Measurements from ENCODE around the gene CRHR1. TPM values are rescaled to one million over a fixed set of nuclear protein-coding genes. Genes with fewer than 3 reads are reported as not detected.

Gene CRHR1
- polyA plus RNA-seq, 1 of the 3 experiments (the other 2 are of a cell fraction), result 0.13 TPM

DNA sequence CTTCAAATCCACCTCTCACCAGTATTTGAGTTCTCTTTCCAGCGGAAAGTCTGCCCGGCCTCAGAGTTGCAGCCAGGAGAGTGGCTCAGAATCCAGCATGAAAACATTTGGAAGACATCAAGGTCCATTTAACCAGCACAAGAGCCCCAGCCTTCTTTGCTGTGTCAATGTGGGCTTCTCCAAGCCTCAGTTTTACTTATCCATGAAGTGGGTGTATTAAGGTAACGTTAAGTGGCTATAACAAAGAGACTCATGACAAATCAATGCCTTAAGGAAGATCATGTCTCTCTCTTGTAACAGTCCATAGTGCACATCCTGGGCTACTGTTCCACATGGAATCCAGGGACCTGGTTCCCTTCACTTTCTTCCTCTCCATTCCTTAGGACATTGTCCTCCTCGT, 59.6 kb downstream of the CRHR1 start:
- no peaks in the 10 kb centered on the region for H3K79me2 ChIP-seq (ENCODE audit: insufficient read depth)
- no peak overlapping the region for H3K27ac ChIP-seq (ENCODE audit: low read depth in 2 of 2, low read length in 1 of 2)
- H3K9me3 ChIP-seq, result no peaks in the 10 kb centered on the region
- peaks cover 0 to 13% of the 10 kb centered on the region in 2 experiments; a peak in 1 of 4 replicates for H3K4me1 ChIP-seq (ENCODE audit: control insufficient read depth in 1 of 2, insufficient read depth in 2 of 2, low read depth in 1 of 2, low read length in 1 of 2)
- H3K9me2 ChIP-seq, result no peaks in the 10 kb centered on the region
- TF ChIP-seq CHD2 (IDR thresholded peaks at IDR 0.05; ENCODE audit: low read length, partially characterized antibody) (no peak), RAD21 (IDR thresholded peaks at IDR 0.05; ENCODE audit: low read length) (no peak), FOXJ3 (CRISPR knock-in tag; IDR thresholded peaks at IDR 0.05) (no peak)
- TF ChIP-seq, protein P1, sequence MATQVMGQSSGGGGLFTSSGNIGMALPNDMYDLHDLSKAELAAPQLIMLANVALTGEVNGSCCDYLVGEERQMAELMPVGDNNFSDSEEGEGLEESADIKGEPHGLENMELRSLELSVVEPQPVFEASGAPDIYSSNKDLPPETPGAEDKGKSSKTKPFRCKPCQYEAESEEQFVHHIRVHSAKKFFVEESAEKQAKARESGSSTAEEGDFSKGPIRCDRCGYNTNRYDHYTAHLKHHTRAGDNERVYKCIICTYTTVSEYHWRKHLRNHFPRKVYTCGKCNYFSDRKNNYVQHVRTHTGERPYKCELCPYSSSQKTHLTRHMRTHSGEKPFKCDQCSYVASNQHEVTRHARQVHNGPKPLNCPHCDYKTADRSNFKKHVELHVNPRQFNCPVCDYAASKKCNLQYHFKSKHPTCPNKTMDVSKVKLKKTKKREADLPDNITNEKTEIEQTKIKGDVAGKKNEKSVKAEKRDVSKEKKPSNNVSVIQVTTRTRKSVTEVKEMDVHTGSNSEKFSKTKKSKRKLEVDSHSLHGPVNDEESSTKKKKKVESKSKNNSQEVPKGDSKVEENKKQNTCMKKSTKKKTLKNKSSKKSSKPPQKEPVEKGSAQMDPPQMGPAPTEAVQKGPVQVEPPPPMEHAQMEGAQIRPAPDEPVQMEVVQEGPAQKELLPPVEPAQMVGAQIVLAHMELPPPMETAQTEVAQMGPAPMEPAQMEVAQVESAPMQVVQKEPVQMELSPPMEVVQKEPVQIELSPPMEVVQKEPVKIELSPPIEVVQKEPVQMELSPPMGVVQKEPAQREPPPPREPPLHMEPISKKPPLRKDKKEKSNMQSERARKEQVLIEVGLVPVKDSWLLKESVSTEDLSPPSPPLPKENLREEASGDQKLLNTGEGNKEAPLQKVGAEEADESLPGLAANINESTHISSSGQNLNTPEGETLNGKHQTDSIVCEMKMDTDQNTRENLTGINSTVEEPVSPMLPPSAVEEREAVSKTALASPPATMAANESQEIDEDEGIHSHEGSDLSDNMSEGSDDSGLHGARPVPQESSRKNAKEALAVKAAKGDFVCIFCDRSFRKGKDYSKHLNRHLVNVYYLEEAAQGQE (IDR thresholded peaks at IDR 0.05; ENCODE audit: low read depth, low read length), result no peak
- CTCF ChIA-PET, result interaction anchor here (1.2 to 17.2 kb wide), 4 partner anchors 8 to 204 kb away, joined by 3 to 327 read pairs (median 12); no protein-coding TSS in a partner anchor
- no peak overlapping the region for H2AFZ ChIP-seq (ENCODE audit: low read depth)
- H3K27me3 ChIP-seq (ENCODE audit: insufficient read depth), result peaks cover 12% of the 10 kb centered on the region
- WGBS (ENCODE audit: low lambda C conversion rate), result 79% methylated on average over 4 of the region's 4 CpGs
- H3K9ac ChIP-seq, result no peak overlapping the region
- POLR2A ChIA-PET, result no interaction called here
- H3K4me2 ChIP-seq, result no peak overlapping the region
- no peak overlapping the region for H3K4me3 ChIP-seq (ENCODE audit: low read depth in 2 of 2, low read length in 1 of 2)
- DNase-seq, result no peak
- H4K20me1 ChIP-seq (ENCODE audit: insufficient read depth), result no peaks in the 10 kb centered on the region
- no peaks in the 10 kb centered on the region for H3K36me3 ChIP-seq (replicated peaks in 1 of 2; ENCODE audit: control insufficient read depth in 1 of 2, insufficient read depth in 2 of 2, low read length in 1 of 2)
- H3F3A ChIP-seq (replicated peaks; ENCODE audit: insufficient read depth), result no peaks in the 10 kb centered on the region

DNA sequence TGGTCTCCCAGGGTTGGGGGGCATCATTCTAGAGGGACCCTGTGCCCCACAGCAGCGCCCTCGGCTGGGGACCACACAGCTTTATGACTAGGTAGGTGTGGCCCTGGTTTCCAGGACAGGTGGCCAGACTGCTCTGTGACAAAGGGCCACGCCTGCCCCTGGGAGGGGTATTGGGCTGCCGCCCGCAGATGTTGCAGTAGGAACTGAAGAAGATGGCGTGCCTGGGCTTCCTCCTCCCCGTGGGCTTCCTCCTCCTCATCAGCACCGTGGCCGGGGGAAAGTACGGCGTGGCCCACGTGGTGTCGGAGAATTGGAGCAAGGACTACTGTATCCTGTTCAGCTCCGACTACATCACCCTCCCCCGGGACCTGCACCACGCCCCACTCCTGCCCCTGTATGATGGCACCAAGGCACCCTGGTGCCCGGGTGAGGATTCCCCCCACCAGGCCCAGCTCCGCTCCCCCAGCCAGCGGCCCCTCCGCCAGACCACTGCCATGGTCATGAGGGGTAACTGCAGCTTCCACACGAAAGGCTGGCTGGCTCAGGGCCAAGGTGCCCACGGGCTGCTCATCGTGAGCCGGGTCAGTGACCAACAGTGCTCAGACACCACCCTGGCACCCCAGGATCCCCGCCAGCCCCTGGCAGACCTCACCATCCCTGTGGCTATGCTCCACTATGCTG, 60.7 kb downstream of the CRHR1 start, which contains the start of gene SPPL2C:
Gene SPPL2C, plus strand, starts transcription at position 187 of the 681 bp plus-strand sequence. Its CDS starts 26 bp downstream, at position 213.
- no peaks in the 10 kb centered on the region for H3K9me2 ChIP-seq
- H3K4me1 ChIP-seq (ENCODE audit: control insufficient read depth in 1 of 2, insufficient read depth in 2 of 2, low read depth in 1 of 2, low read length in 1 of 2), result peaks cover 0 to 21% of the 10 kb centered on the region in 2 experiments; a peak in 1 of 4 replicates
- no peak within 1 kb of the TSS for H2AFZ ChIP-seq (ENCODE audit: low read depth)
- no peaks in the 10 kb centered on the region for H3K79me2 ChIP-seq (ENCODE audit: insufficient read depth)
- DNase-seq, result peak; percentile 43
- no peak within 1 kb of the TSS for H3K4me3 ChIP-seq (ENCODE audit: low read depth in 2 of 2, low read length in 1 of 2)
- WGBS (ENCODE audit: low lambda C conversion rate), result 70% methylated on average over 24 of the region's 25 CpGs
- no peak within 1 kb of the TSS for H3K4me2 ChIP-seq
- no peaks in the 10 kb centered on the region for H3K9me3 ChIP-seq
- no peaks in the 10 kb centered on the region for H3K36me3 ChIP-seq (replicated peaks in 1 of 2; ENCODE audit: control insufficient read depth in 1 of 2, insufficient read depth in 2 of 2, low read length in 1 of 2)
- ChIA-PET POLR2A (no interaction called here), CTCF (interaction anchor here (1.2 to 17.2 kb wide), 4 partner anchors 13 to 123 kb away, joined by 3 to 327 read pairs (median 4); no protein-coding TSS in a partner anchor)
- no peaks in the 10 kb centered on the region for H3F3A ChIP-seq (replicated peaks; ENCODE audit: insufficient read depth)
- no peak within 1 kb of the TSS for H3K9ac ChIP-seq
- H4K20me1 ChIP-seq (ENCODE audit: insufficient read depth), result no peaks in the 10 kb centered on the region
- peaks cover 9% of the 10 kb centered on the region for H3K27me3 ChIP-seq (ENCODE audit: insufficient read depth)
- no peak within 1 kb of the TSS for H3K27ac ChIP-seq (ENCODE audit: low read depth in 2 of 2, low read length in 1 of 2)
- TF ChIP-seq, protein P2, sequence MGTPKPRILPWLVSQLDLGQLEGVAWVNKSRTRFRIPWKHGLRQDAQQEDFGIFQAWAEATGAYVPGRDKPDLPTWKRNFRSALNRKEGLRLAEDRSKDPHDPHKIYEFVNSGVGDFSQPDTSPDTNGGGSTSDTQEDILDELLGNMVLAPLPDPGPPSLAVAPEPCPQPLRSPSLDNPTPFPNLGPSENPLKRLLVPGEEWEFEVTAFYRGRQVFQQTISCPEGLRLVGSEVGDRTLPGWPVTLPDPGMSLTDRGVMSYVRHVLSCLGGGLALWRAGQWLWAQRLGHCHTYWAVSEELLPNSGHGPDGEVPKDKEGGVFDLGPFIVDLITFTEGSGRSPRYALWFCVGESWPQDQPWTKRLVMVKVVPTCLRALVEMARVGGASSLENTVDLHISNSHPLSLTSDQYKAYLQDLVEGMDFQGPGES (IDR thresholded peaks at IDR 0.05; ENCODE audit: low read depth, low read length), result no peak
- TF ChIP-seq NFIC (IDR thresholded peaks at IDR 0.05; ENCODE audit: borderline replicate concordance) (no peak), RCOR1 (IDR thresholded peaks at IDR 0.05; ENCODE audit: low read length) (no peak), SIN3A (IDR thresholded peaks at IDR 0.05; ENCODE audit: borderline replicate concordance, low read depth, low read length) (no peak), PBX3 (IDR thresholded peaks at IDR 0.05) (no peak), SMC3 (IDR thresholded peaks at IDR 0.05; ENCODE audit: low read depth, low read length) (no peak), JUND (IDR thresholded peaks at IDR 0.05) (no peak)
- TF ChIP-seq, protein P1 (IDR thresholded peaks at IDR 0.05; ENCODE audit: low read depth, low read length), result no peak
- TF ChIP-seq, protein P3, sequence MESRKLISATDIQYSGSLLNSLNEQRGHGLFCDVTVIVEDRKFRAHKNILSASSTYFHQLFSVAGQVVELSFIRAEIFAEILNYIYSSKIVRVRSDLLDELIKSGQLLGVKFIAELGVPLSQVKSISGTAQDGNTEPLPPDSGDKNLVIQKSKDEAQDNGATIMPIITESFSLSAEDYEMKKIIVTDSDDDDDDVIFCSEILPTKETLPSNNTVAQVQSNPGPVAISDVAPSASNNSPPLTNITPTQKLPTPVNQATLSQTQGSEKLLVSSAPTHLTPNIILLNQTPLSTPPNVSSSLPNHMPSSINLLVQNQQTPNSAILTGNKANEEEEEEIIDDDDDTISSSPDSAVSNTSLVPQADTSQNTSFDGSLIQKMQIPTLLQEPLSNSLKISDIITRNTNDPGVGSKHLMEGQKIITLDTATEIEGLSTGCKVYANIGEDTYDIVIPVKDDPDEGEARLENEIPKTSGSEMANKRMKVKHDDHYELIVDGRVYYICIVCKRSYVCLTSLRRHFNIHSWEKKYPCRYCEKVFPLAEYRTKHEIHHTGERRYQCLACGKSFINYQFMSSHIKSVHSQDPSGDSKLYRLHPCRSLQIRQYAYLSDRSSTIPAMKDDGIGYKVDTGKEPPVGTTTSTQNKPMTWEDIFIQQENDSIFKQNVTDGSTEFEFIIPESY (IDR thresholded peaks at IDR 0.05; ENCODE audit: borderline replicate concordance, low read depth), result no peak

Data from SK-N-SH (cell line).